HG03175 (cell line): ENCODE measurements around the gene LPO.

Source experiments
- ATAC-seq: cut with Tn5 transposase; IDR thresholded peaks from one replicate; pipeline ENCODE4 v1.9.1; 2021; ENCODE audit warnings: mild to moderate bottlenecking, moderate library complexity; ENCODE audit not compliant: unreplicated experiment

The LPO gene

DNA sequence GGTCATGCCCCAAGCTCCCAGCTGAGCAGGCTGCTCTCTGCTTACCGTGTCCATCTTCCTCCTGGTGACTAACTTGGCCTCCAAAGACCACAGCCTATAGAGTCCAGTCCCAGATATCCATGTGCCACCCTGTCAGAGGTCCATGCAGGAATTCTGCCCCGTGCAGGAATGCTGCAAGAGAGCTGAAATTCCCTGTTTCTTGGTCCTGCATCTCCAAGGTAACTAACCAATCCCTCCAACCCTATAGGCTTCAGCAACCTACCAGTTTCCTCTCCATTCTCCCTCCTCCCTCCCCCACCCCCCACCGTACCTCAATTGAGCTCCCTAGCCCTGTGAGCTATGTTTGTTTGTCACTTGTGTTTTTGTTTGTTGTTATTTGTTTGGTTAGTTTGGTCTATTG lies 9.7 kb upstream of the LPO start:
- ATAC-seq, result no peak

DNA sequence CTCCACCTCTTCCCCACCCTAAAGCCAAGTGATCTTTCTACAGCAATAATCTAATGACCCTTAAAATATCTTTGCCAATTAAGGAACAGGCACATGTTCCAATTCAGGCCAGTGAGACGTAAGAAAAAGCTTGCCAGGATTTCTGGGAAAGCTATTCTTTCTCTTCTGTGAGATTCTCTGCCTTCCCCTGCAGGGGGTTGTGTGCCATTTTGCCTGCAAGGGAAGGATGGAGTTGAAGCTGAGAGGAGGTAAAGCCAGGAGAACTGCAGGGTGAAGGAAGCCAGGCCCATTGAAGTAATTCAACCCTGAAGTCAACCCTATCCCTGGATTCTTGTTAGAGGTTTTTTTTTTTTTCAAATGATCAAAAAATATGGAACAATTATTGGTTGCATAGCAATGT lies 9.0 kb upstream of the LPO start:
- ATAC-seq, result no peak

DNA sequence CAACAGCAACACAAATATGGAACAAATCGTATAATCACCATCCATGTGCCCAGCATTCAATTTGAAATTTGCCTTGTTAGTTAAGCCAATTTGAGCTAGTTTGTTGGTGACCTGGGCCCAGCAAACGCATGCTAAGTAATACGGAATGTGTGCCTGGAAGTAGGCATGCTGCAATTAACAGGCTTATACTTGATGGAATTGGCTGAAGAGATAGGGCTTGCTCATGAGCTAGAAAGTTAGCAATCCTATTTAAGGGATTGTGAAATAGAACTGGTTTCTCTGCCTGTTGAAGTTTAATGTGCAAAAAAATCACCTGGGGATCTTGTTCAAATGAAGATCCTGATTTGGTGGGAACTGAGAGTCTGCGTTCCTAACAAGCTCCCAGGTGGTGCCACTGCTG lies 8.5 kb upstream of the LPO start:
- ATAC-seq, result no peak

DNA sequence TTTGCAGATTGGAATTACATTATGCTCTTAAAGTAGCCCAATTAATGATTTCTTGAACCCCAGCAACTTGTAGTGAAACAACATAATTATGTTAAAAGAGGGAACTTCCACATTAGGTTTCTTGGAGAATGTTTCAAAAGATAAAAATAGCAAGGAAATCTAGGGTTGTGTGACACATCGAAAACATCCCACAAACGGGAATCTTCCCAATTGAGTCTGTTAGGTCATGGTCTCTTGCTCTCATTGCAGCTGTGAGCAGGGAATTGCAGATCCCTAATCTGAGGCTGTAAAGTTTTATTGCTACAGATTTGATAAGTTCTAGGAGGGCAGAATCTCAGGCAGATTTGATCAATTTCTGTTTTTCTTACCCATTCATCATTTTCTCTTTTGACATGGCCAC lies 6.7 kb upstream of the LPO start:
- ATAC-seq, result no peak

DNA sequence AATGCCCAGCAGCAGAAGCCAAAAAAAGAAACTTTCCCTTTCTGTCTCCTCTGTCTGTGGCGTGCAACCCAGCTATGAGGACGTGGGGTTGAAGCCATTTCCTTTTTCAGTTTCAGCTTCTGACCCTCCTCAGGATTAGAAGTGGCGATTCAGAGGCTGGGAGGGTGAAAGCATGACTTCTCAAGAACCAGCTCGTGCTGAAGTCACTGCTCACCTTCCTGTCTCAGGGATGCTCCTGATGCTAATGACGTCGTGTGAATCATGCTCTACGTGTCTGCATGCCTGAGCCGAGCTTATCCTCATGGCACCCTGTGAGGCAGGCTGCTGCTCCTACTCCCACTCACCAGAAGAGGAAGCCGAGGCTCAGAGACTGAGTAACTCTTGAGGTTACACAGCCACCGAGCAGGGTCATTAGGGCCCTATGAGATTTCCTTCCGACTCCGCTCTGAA lies 5.7 kb upstream of the LPO start:
- ATAC-seq, result peak; percentile 75

DNA sequence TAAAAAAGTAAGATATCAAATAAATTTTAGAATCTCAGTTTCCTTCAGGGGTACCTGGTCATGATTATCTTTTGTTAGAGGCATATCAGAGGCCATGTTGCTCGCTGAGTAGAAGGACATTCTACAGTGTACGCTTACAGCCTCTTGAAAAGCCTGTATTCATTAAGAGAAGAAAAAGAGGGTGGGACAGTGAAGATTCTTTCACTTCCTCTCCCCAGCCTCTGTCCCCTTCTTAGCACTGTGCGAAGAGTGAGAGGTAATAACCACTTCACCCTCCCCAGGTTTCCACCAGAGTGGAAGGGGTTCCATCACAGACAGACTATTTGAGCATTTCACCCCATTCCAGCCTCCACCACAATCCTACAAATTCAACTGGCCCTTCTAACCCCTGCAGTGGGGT lies 4.8 kb upstream of the LPO start:
- ATAC-seq, result peak; percentile 70

DNA sequence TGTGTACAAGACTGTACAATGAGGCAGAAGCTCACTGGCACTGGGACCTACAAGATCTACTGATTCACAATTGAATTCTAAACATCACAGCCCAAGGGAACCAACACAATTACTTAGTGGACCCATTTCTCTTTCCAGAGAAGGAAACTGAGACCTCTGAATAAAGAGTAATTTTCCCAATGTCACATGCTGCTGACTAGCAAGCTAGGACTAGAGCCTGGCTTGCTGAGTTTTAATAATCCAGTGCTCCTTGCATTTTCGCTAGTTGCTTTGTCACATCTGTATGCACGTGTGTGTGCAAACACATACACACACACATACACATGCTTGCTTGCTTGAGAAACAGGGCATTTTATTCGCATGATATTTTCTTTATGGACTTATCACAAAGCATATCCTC lies 3.9 kb upstream of the LPO start:
- ATAC-seq, result no peak

DNA sequence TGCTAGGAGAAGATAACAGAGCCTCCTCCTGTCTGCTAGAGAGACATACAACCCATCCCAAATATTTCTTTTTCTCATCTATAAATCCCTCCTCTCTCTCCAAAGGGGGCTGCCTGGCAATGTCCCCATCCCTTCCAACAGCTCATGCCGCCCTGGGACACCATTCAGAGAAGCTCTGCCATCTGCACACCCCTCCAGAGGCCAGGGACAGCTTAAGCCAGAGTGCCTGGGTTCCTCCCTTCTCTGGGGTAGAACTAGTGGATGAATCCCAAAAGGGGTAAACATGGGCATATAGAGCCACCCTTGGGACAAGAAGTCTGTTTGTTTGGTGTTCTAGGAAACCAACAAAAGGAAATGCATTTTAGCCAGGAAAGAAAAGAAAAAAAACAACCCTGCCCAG lies 2.6 kb upstream of the LPO start:
- ATAC-seq, result no peak

DNA sequence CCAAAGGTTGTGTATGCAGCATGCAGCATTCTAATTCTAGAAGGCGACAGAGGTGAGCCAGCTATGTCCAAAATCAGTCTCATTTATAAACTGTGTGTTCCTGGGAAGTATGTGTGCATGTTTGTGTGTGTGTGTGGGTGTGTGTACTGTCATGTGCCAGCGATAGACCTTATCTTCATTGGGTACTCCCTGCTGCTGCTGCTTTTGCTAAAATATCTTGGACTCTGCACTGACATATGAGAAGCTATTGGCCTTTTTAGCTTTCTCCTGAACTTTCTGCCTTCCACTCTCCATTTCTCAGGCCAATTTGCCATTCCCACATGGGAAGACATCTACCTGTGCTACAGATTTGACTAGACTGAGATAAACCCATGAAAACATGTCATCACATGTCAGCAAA lies 2.0 kb upstream of the LPO start:
- ATAC-seq, result no peak

DNA sequence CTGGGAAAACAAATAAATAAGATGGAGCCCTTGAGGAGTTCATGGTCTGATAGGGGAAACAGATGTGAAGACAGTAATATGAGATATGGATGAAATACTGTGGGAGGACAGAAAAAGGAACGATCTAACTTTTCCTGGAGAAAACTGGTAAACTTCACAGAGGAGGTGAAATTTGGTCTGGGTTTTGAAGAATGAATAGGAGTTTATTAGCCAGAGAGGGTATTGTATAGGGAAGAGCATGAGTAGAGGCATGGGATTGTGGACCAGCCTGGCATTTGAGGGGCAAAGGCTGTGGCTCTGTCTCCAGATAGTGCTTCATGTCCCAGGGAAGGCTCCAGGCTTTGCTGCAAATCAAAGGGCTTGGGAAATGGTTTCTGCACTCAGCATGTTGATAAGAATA lies 1.6 kb downstream of the LPO start:
- no peak for ATAC-seq

DNA sequence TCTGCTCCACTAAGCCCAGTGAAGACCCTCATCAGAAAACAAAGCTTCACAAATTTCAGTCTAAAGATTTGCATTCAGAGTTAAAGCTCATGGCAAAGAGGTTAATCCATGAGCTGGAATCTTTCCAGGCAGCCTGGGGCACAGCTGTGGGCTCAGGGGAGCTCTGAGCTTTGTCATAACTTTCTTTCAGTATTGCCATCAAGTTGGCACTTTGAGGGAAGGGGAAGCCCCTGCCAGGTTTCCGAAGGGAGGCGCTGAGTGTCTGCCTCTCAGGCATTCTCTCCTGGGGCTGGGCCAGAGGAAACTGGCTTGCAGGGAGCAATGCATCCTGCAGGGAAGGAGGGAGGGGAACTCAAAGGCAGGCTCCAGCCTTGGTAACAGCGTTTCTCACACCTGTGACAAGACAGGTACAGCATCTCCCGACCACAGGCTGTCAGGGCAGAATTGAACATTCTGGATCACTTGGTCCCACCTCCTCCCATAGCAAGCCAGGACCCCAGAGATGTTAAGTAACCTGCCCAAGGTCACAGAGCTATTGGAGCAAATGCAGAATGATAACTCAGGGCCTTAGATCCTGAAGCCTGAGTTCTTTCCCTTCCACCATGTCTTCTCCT lies 3.9 kb downstream of the LPO start:
- ATAC-seq, result no peak

DNA sequence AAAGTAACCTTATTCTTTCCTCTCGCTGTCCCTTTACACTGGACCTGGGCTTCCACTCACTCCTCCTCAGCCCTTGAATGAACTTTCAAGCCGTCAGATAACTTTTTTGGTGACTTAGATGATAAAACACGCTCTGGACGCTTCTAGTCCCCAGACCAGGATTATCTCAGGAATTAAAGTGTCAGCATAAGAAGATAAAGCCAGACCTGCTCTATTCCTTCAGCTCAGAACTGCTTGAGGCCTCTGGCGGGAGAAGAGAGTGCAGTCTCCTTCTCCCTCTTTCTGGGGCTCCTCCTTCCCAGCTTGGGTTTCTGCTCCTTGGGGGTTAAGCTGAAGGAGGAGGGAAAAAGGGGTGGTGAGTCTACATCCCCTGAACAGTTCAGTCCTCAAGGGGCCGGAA lies 6.6 kb downstream of the LPO start:
- no peak for ATAC-seq

DNA sequence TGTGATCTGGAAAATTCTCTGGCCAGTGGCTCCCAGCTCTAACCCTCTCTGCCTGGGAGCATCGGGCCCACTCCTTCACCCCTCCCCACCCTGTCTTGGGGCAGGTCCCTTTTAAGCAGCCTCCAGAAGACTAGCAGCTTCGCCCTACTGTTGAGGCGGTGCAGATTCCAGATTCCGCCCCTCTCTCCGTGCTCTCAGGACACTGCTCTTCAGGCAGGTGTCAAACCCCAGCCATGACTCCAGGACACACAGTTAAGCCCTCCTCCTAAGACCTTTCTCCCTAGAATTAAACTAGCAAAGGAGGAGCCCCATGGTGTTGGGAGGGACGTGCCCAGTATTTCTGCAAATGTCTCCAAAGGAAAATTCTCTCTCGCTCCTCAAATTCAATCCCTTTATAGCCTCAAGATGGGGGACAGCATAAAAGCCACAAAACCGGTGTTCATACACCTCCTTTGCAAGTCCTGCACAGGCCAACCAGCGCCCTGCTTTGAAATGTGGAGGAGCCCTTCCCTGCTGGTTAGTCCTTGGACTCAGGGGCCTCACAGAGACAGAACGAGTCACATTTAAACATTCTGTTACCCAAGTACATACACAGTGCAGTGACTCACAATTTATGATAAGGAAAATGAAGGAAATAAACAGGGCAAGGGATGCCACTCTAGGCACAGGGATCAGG lies 7.2 kb downstream of the LPO start:
- no peak for ATAC-seq

DNA sequence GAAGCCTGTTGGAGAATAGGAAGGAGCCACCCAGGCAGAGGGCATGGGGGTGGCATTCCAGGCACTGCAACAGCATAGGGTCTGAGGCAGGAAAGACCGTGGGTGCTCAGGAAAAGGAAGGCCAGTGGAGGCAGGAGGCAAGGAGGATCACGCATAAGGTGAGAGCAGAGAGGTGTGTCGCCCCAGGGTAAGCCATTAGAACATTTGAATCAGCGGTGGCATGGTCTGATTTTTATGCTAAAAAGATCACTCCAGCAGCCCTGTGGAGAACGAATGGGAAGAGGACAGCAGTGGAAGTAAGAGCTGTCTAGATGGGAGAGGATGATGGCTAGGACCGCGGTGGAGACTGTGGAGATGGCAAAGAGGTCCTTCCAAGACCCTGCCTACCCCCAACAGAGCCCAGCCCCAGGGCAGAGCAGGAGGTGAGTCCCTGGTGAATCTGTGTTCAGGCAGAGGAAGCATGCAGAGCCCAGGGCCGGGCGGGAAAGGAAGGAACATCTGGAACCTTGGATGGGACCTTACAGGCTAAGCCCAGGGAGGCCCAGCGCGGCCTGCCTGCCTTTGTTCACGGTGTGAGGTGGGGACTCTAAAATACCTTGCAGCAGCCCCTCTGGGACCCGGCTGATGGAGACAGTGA lies 7.8 kb downstream of the LPO start:
- ATAC-seq, result no peak

DNA sequence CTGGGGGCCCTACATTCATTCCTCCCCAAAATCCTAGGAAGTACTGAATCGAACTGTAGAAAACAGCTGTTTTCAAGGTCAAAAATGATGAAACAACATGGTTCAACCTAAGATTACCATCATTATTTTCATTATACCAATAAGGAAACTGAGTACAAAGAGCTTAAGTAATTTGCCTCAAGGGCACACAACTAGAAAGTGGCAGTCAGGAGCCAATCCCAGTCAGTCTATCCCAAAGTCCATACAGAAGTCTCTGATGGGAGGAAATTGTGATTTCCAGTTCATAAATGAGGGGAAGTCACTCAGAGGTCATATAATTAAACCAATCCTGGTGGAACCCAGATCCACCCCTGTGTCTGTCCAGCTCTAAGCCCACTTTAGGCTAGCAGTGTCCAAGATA lies 8.4 kb downstream of the LPO start:
- no peak for ATAC-seq

DNA sequence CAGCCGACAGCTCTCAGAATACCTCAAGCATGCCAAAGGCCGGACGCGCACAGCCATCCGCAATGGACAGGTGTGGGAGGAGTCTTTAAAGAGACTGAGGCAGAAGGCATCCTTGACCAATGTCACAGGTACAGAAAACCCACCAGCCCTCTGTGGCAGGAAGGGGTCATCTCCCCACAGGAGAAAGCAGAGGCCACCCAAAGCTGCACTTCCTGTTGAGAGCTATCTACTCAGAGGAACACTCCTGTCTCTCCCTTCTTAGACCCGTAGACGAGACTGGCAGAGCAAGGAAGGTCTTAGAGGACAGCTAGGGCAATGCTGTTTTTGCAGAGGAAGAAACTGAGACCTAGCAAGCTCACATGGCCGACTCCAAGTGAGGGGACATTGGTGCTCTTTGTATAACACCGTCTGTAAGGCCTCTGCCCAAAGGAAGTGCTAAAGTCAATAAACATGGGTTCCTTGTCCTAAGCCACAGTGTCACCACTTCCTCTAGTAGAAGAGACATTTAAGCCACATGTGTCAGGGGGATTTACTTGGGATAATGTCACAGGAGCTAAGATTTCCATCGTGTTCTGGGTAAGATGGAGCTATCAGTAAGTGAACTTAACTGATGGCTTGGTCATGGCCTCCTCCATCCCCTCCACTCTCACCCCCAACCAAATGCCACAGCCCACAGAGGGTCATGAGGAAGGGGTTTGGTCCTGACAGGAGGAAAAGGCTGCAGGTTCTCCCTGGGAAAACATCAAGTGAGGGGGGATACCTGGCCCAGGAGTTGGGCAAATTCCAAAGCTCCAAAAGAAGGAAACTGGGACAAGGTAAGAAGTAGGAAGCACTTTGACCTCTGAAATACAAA lies 9.4 kb downstream of the LPO start:
- ATAC-seq, result no peak

DNA sequence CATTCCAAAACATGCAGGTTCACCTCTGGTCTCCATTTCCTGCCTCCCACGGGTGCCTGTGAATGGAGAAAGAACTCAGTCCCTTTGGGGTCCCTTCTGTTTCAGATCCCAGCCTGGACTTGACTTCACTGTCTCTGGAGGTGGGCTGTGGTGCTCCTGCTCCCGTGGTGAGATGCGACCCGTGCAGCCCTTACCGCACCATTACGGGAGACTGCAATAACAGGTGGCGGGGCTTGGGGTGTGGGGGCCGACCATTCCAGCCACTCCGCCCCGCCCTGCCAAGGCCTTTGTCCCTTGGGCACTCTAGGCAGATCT lies 10.5 kb downstream of the LPO start:
- ATAC-seq, result no peak

DNA sequence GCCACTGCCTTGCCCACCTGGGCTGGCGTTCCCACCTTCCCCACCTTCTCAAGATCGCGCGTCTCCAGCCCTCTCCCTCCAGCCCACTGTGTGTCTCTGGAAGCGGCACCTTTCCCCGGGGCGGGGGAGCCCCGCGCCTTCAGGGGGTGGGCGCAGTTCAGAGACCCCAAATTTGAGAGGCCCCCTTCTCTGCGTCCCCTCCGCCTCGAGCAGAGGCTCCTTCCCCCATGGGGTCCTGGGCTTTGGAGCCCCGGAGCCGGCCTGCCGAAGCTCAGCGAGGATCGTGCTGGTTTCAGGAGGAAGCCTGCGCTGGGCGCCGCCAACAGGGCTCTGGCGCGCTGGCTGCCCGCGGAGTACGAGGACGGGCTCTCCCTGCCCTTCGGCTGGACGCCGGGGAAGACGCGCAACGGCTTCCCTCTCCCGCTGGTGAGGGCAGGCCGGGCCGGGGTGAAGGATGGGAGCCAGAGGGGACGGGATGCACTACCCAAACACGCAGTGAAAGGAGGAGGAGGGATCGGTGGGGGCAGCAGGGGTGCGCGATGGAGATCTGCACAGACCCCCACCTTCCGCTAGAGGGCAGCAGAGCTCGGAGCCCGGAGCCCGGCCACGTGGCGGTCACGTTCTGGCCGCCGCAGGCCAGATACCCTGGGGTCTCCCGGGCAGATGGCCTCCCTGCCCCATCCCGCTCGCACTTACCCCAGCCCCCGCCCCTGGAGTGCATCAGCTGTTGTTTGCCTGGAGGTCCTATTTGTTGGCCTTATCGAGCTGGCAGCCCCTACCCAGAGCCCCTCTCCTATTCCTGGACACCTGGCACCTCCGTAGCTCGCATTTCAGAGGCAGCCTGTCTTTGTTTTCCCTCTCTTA lies 11.1 kb downstream of the LPO start:
- peak; percentile 61 for ATAC-seq

DNA sequence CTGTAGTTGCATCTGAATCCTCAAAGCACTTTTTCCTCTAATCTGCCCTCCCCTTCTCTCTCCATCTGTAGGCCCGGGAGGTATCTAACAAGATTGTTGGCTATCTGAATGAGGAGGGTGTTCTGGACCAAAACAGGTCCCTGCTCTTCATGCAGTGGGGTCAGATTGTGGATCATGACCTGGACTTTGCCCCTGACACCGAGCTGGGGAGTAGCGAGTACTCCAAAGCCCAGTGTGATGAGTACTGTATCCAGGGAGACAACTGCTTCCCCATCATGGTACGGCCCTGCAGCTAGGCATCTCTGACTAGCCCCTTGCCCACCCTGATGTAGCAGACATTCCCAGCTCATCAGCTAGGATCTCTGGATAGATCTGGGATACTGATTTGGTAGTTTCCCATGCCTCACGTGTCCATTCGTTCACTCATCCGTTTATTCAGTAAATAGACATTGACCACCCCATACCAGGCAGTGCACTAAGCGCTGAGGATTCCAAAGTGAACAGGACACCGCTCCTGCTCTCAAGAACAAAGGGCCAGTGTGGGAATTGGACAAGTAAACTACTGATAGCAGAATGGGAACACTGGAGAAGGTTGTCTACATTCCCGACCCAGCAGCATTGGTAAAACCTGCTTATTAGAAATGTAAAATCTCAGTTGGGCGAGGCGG lies 12.1 kb downstream of the LPO start:
- no peak for ATAC-seq

DNA sequence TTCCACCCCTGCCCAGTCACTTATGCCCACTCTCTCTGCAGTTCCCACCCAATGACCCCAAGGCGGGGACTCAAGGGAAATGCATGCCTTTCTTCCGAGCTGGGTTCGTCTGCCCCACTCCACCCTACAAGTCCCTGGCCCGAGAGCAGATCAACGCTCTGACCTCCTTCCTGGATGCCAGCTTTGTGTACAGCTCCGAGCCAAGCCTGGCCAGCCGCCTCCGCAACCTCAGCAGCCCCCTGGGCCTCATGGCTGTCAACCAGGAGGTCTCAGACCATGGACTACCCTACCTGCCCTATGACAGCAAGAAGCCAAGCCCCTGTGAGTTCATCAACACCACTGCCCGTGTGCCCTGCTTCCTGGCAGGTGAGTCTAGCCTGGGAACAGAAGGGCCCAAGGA lies 13.8 kb downstream of the LPO start:
- ATAC-seq, result no peak
